ENCODE results near the gene IPO8. TPM values are rescaled to one million over a fixed set of nuclear protein-coding genes. Genes with fewer than 3 reads are reported as not detected.

IPO8 gene
- total RNA-seq, 4 donors from 2014 or later = 20.6 to 38.3 (median 26.1) TPM

GRCh38 chr12:30719060-30719459, 23.4 kb upstream of the IPO8 start:
- in situ Hi-C loops (cut with MboI; ENCODE audit: low sequenced_read_pairs in 4 of 4) = no loop called here
- Histone ChIP-seq H3K4me3 (no peak overlapping the region), H3K27ac (no peak overlapping the region), H3K4me1 (no peaks in the 10 kb centered on the region), H3K27me3 (no peaks in the 10 kb centered on the region), H3K9me3 (no peaks in the 10 kb centered on the region), H3K36me3 (peaks cover 2 to 34% of the 10 kb centered on the region in 2 donors)
- ATAC-seq = no peak
- no peak for TF ChIP-seq CTCF (IDR thresholded peaks at IDR 0.05 in 4 of 5, conservative IDR thresholded peaks at IDR 0.05 in 1 of 5)
- DNase-seq = no peak
- intact Hi-C loops (cut with DNase I; ENCODE audit: low total_unique reads) = no loop called here

- in situ Hi-C loops (cut with MboI; ENCODE audit: low sequenced_read_pairs in 4 of 4) (no loop called here), intact Hi-C loops (cut with DNase I; ENCODE audit: low total_unique reads) (no loop called here)
- H3K27me3 ChIP-seq = no peaks in the 10 kb centered on the region
- H3K4me3 ChIP-seq = no peak overlapping the region
- no peaks in the 10 kb centered on the region for H3K4me1 ChIP-seq
- peaks cover 0 to 4% of the 10 kb centered on the region in 2 donors for H3K36me3 ChIP-seq
- no peak overlapping the region for H3K27ac ChIP-seq
- DNase-seq = no peak
- H3K9me3 ChIP-seq = no peaks in the 10 kb centered on the region
- no peak for ATAC-seq
- TF ChIP-seq CTCF (IDR thresholded peaks at IDR 0.05 in 4 of 5, conservative IDR thresholded peaks at IDR 0.05 in 1 of 5) (no peak), POLR2A (IDR thresholded peaks at IDR 0.05) (no peak)
Measured at GRCh38 chr12:30707613-30708342, 12.1 kb upstream of the IPO8 start.

GRCh38 chr12:30706476-30706875, 10.8 kb upstream of the IPO8 start:
- ATAC-seq = no peak
- intact Hi-C loops (cut with DNase I; ENCODE audit: low total_unique reads) = no loop called here
- no peak for TF ChIP-seq POLR2A (IDR thresholded peaks at IDR 0.05)
- no peak for TF ChIP-seq CTCF (IDR thresholded peaks at IDR 0.05 in 4 of 5, conservative IDR thresholded peaks at IDR 0.05 in 1 of 5)

GRCh38 chr12:30701056-30701455, 5.4 kb upstream of the IPO8 start:
- intact Hi-C loops (cut with DNase I; ENCODE audit: low total_unique reads) = no loop called here
- DNase-seq = no peak
- H3K4me3 ChIP-seq = no peak overlapping the region
- TF ChIP-seq POLR2A (IDR thresholded peaks at IDR 0.05) = no peak
- no peak for TF ChIP-seq CTCF (IDR thresholded peaks at IDR 0.05 in 4 of 5, conservative IDR thresholded peaks at IDR 0.05 in 1 of 5)
- H3K36me3 ChIP-seq = no peaks in the 10 kb centered on the region
- no peaks in the 10 kb centered on the region for H3K9me3 ChIP-seq
- H3K4me1 ChIP-seq = peaks cover 0 to 4% of the 10 kb centered on the region in 2 donors
- no peak for ATAC-seq
- H3K27me3 ChIP-seq = no peaks in the 10 kb centered on the region
- in situ Hi-C loops (cut with MboI; ENCODE audit: low sequenced_read_pairs in 4 of 4) = no loop called here
- H3K27ac ChIP-seq = no peak overlapping the region

More at GRCh38 chr12:30706476-30706875, 10.8 kb upstream of the IPO8 start:
- DNase-seq = no peak
- H3K4me3 ChIP-seq = no peak overlapping the region
- no peak overlapping the region for H3K27ac ChIP-seq
- H3K4me1 ChIP-seq = no peaks in the 10 kb centered on the region
- H3K27me3 ChIP-seq = no peaks in the 10 kb centered on the region
- in situ Hi-C loops (cut with MboI; ENCODE audit: low sequenced_read_pairs in 4 of 4) = no loop called here
- no peaks in the 10 kb centered on the region for H3K9me3 ChIP-seq
- no peaks in the 10 kb centered on the region for H3K36me3 ChIP-seq

Data from gastrocnemius medialis (tissue), 4 donors.